ENCODE data around the gene CASKIN1. TPM values are rescaled to one million over a fixed set of nuclear protein-coding genes. Genes with fewer than 3 reads are reported as not detected.

CASKIN1 gene
- total RNA-seq, 1 experiment from 2014 or later, result 5.9 TPM

DNA sequence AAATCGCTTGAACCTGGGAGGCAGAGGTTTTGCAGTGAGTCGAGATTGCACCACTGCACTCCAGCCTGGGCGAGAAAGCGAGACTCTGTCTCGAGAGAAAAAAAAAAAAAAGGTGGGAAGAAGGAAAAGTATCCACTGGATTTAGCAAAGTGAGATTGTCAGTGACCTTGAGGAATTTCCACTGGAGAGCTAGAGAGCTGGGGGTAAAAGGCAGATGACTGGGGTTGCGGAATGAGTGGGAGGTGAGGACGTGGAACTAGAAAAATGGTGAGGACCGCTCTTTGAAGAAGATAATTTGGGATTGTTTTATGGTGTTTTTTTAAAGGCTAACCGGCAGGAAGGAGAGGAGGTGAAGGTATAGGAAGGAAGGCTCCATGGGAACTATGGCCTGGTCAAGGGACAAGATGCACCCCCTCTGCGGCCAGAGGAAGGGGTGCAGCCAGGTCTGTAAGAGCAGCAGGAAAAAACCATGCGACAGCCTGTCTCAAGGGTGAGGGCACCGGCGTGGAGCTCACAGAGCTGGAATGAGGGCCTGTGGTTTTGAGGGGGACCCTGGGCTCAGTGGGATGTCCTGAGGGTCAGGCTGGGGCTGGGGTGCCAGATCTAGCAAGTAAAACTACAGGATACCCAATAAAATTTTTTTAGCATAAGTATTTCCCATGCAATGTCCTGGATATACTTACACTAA is 8.2 kb upstream of the CASKIN1 start:
- H3K27ac ChIP-seq (ENCODE audit: low read depth, low read length), result peak overlapping the region; percentile 94
- TF ChIP-seq RAD21 (IDR thresholded peaks at IDR 0.05; ENCODE audit: low read depth) (no peak), POLR2AphosphoS5 (IDR thresholded peaks at IDR 0.05; ENCODE audit: low read depth, low read length) (no peak), CBX3 (IDR thresholded peaks at IDR 0.05; ENCODE audit: low read depth) (no peak), REST (IDR thresholded peaks at IDR 0.05; ENCODE audit: low read depth) (no peak), ZBTB33 (IDR thresholded peaks at IDR 0.05; ENCODE audit: extremely low read depth, insufficient replicate concordance, low read length) (no peak), YY1 (IDR thresholded peaks at IDR 0.05; ENCODE audit: extremely low read depth, insufficient replicate concordance, low read depth, low read length) (no peak), CEBPB (IDR thresholded peaks at IDR 0.05; ENCODE audit: low read depth) (no peak), TCF7L2 (IDR thresholded peaks at IDR 0.05; ENCODE audit: borderline replicate concordance, extremely low read depth, insufficient read depth, insufficient read length) (no peak), ELF1 (IDR thresholded peaks at IDR 0.05; ENCODE audit: borderline replicate concordance, low read depth) (no peak), SRF (IDR thresholded peaks at IDR 0.05; ENCODE audit: low read depth) (no peak), EGR1 (IDR thresholded peaks at IDR 0.05; ENCODE audit: low read depth) (no peak), FOSL1 (IDR thresholded peaks at IDR 0.05; ENCODE audit: low read depth) (no peak), EZH2 (IDR thresholded peaks at IDR 0.05) (no peak), POLR2A (IDR thresholded peaks at IDR 0.05; ENCODE audit: borderline replicate concordance, extremely low read depth, insufficient read depth, insufficient read length) (no peak), ZNF274 (IDR thresholded peaks at IDR 0.05; ENCODE audit: low read depth, low read length) (no peak)
- TF ChIP-seq, protein P1, sequence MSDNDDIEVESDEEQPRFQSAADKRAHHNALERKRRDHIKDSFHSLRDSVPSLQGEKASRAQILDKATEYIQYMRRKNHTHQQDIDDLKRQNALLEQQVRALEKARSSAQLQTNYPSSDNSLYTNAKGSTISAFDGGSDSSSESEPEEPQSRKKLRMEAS (IDR thresholded peaks at IDR 0.05), result no peak
- TF ChIP-seq, protein P2, sequence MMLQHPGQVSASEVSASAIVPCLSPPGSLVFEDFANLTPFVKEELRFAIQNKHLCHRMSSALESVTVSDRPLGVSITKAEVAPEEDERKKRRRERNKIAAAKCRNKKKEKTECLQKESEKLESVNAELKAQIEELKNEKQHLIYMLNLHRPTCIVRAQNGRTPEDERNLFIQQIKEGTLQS (IDR thresholded peaks at IDR 0.05), result no peak
- CTCF ChIA-PET, result interaction anchor here (3.0 kb wide), 1 partner anchor 10 kb away, joined by 11 read pairs; no protein-coding TSS in a partner anchor

More for the DNA sequence above, 8.2 kb upstream of the CASKIN1 start:
- peak overlapping the region; percentile 81 to 86 for H3K4me3 ChIP-seq (replicated peaks in 1 of 2; ENCODE audit: low read depth in 1 of 2, low read length in 2 of 2)
- no peak overlapping the region for H2AFZ ChIP-seq (ENCODE audit: low read depth, low read length, poor library complexity, severe bottlenecking)
- DNase-seq (ENCODE audit: low read depth, low spot score), result no peak
- H4K20me1 ChIP-seq (ENCODE audit: insufficient read depth), result no peaks in the 10 kb centered on the region
- H3K27me3 ChIP-seq (ENCODE audit: insufficient read depth, low read length), result no peaks in the 10 kb centered on the region
- BruUV-seq (replicated peaks), result TSS peak; percentile 70
- peaks cover 4 to 19% of the 10 kb centered on the region in 2 experiments; a peak in 3 of 4 replicates for H3K36me3 ChIP-seq (ENCODE audit: control insufficient read depth in 1 of 2, insufficient read depth in 2 of 2, low read length in 2 of 2)
- peaks cover 5 to 23% of the 10 kb centered on the region in 2 experiments for H3K4me1 ChIP-seq (ENCODE audit: control insufficient read depth in 1 of 2, insufficient read depth in 2 of 2, low read length in 2 of 2)
- intact Hi-C loops (cut with micrococcal nuclease), result no loop called here
- H3K9me2 ChIP-seq (ENCODE audit: insufficient read depth), result no peaks in the 10 kb centered on the region
- peaks cover 20% of the 10 kb centered on the region for H3K79me2 ChIP-seq (ENCODE audit: insufficient read depth, low read length)
- ChIA-PET POLR2A (interaction anchor here (0.9 to 1.2 kb wide), 5 partner anchors 11 to 240 kb away, joined by 3 to 6 read pairs (median 3); partner anchors contain the start of genes RPS2 and TRAF7), RAD21 (ENCODE audit: low non-redundant PET in 1 of 2, low total read pairs in 2 of 2, uncharacterized antibody in 2 of 2, unreplicated experiment in 2 of 2) (interaction anchor here in 1 of 2 experiments (0.6 kb wide), 1 partner anchor 231 kb away, joined by 3 read pairs; no protein-coding TSS in a partner anchor)
- H3K9ac ChIP-seq (ENCODE audit: low read length), result peak overlapping the region; percentile 81
- ATAC-seq, result peak; percentile 12
- no peaks in the 10 kb centered on the region for H3K9me3 ChIP-seq (ENCODE audit: control insufficient read depth in 1 of 2, insufficient read depth in 1 of 2, low read depth in 1 of 2, low read length in 2 of 2)
- peak overlapping the region; percentile 99 for H3K4me2 ChIP-seq (ENCODE audit: low read length)
